Aorta (tissue), 5 donors: ENCODE data around the gene GPR108. TPM values are rescaled to one million over a fixed set of nuclear protein-coding genes. Genes with fewer than 3 reads are reported as not detected.
"Not testable (repeated sequence)": the region's sequence is repeated elsewhere in the genome, so short reads cannot be mapped to it uniquely, and the experiment has no call there.

ENCODE experiments used
- ATAC-seq: fragments of 200-7000 bp; cut with Tn5 transposase; one replicate; pipeline ENCODE4 v1.9.1; 2022; ENCODE audit warnings: moderate library complexity; ENCODE audit not compliant: low FRiP score
- DNase-seq, 2 donors: peaks; one replicate each; pipeline ENCODE4 v3.0.0-alpha.2; 2020
- H3K27ac ChIP-seq, 2 donors: one replicate each; pipeline ENCODE4 v1.5.1; 2013; ENCODE audit warnings: low read length in 2 of 2, mild to moderate bottlenecking in 2 of 2, moderate library complexity in 2 of 2, control low read depth in 1 of 2, inconsistent platforms in 1 of 2, low read depth in 1 of 2
- H3K27me3 ChIP-seq, 2 donors: one replicate each; pipeline ENCODE4 v1.6.1; 2013; ENCODE audit warnings: control low read depth in 1 of 2, low read length in 1 of 2, mild to moderate bottlenecking in 1 of 2, moderate library complexity in 1 of 2; ENCODE audit not compliant: insufficient read depth in 2 of 2, control insufficient read depth in 1 of 2
- H3K36me3 ChIP-seq, 2 donors: one replicate each; pipeline ENCODE4 v1.6.1; 2013; ENCODE audit warnings: control low read depth in 1 of 2, low read length in 1 of 2, mild to moderate bottlenecking in 1 of 2; ENCODE audit not compliant: insufficient read depth in 2 of 2, control insufficient read depth in 1 of 2
- H3K4me1 ChIP-seq, 2 donors: one replicate each; pipeline ENCODE4 v1.6.1; 2013; ENCODE audit warnings: low read length in 2 of 2, control low read depth in 1 of 2, mild to moderate bottlenecking in 1 of 2, moderate library complexity in 1 of 2; ENCODE audit not compliant: insufficient read depth in 2 of 2, control insufficient read depth in 1 of 2
- H3K4me3 ChIP-seq, 2 donors: one replicate each; pipeline ENCODE4 v1.5.1; 2013; ENCODE audit warnings: low read length in 2 of 2, control low read depth in 1 of 2, mild to moderate bottlenecking in 1 of 2
- H3K9me3 ChIP-seq: one replicate; pipeline ENCODE4 v1.6.1; 2013; ENCODE audit warnings: mild to moderate bottlenecking, low read length; ENCODE audit not compliant: control insufficient read depth
- WGBS, 2 donors: extraction: QIAGEN DNeasy Blood & Tissue Kit; methylation state at CpG; one replicate each; pipeline ENCODE4 v1.1.7; 2013; 5-methylcytosine and 5-hydroxymethylcytosine counted together
- intact Hi-C, 2 donors: fragments of 100-400 bp; cut with DNase I; formaldehyde crosslinking; loops; one replicate each; pipeline versions ENCODE4 v1.14.2 to v1.15.0; 2022
- polyA plus RNA-seq, 2 donors: library from polyadenylated mRNA; stranded (reverse); fragments of 200-250 nt; gene quantifications; one replicate each; pipeline ENCODE4 v1.2.3, GENCODE V29; 2013
- total RNA-seq, 2 donors: library from RNA; stranded (reverse); fragmentation: NEBNext Ultra II Directional; extraction: Animal tissue kit (Norgen Biotek cat#: 25700); gene quantifications; one replicate each; pipeline ENCODE4 v1.2.1, GENCODE V29; 2021
- donor health status: healthy with polysubstance abuse.
- donor health status: Bipolar disorder and iron deficiency.
- donor health status: DM: no; HTN: no; CAD: no.
- donor health status: DM: no; HTN: no; CAD: no.
- donor health status: DM: yes; HTN: yes; CAD: no.

The GPR108 gene
- total and polyA plus RNA-seq, 4 donors = 33.1 to 117 (median 59.7) TPM

DNA sequence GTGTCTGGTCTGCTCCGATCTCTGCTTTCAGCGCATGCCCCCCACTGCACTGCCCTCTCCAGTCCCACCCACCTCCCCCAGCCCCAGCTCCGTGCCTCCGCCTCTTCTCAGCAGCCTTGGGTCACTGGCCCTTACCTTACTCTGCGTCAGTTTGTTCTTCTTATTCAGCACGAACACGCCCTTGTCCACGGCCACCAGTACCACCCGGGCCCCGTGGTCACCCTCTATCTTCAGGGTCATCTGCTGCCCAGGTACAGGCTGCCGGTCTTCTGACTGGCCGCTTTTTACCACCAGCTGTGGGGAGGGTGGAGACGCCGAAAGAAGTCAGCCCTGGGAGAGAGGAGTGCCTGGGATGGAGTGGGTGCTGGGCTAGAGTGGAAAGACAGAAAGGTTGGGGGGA lies 27.8 kb downstream of the GPR108 start:
- DNase-seq (peak; percentile 15 to 47), ATAC-seq (no peak)
- intact Hi-C loops = no loop called here
- H3K4me3 ChIP-seq = no peak overlapping the region
- no peaks in the 10 kb centered on the region for H3K9me3 ChIP-seq
- no peaks in the 10 kb centered on the region for H3K36me3 ChIP-seq
- 49 to 55% methylated on average over 14 of the region's 14 CpGs for WGBS, 2 donors
- no peaks in the 10 kb centered on the region for H3K4me1 ChIP-seq
- H3K27me3 ChIP-seq = no peaks in the 10 kb centered on the region
- no peak overlapping the region for H3K27ac ChIP-seq

DNA sequence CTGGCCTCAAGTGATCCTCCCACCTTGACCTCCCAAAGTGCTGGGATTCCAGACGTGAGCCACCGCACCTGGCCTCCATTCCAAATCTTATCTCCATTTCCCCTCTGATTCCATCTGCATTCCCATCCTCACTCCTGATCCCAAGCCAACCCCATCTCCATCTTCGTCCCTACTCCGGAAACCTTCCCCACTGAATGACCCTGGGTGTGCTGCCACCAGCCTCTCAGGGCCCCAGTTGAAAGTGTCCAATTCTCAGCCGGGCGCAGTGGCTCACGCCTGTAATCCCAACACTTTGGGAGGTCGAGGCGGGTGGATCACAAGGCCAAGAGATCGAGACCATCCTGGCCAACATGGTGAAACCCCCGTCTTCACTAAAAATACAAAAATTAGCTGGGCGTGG lies 28.5 kb downstream of the GPR108 start:
- H3K27me3 ChIP-seq, ATAC-seq, H3K9me3 ChIP-seq, H3K27ac ChIP-seq, H3K4me3 ChIP-seq, H3K36me3 ChIP-seq, intact Hi-C loops, H3K4me1 ChIP-seq: not testable (repeated sequence)
- WGBS, 2 donors = 85% methylated on average over 12 of the region's 12 CpGs
- peak; percentile 10 to 20 for DNase-seq

DNA sequence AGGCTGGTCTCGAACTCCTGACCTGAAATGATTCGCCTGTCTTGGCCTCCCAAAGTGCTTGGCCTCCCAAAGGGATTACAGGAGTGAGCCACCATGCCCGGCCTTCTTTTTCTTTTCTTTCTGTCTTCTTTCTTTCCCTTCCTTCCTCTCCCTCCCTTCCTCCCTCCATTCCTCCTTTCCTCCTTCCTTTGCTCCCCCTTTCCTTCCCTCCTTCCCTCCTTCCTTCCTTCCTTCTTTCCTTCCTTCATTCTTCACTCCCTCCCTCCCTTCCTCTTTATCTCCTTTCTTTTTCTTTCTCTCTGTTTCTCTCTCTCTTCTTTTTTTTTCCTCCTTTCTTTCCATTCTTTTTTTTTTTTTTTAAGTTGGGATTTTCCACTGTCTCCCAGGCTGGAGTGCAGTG lies 29.0 kb downstream of the GPR108 start:
- Histone ChIP-seq H3K4me1 (no peaks in the 10 kb centered on the region), H3K27ac (no peak overlapping the region), H3K4me3 (no peak overlapping the region), H3K27me3 (no peaks in the 10 kb centered on the region), H3K36me3 (no peaks in the 10 kb centered on the region), H3K9me3 (no peaks in the 10 kb centered on the region)
- ATAC-seq (no peak), DNase-seq (no peak)
- intact Hi-C loops = no loop called here
- WGBS, 2 donors = 80 to 95% methylated on average over 3 of the region's 3 CpGs

DNA sequence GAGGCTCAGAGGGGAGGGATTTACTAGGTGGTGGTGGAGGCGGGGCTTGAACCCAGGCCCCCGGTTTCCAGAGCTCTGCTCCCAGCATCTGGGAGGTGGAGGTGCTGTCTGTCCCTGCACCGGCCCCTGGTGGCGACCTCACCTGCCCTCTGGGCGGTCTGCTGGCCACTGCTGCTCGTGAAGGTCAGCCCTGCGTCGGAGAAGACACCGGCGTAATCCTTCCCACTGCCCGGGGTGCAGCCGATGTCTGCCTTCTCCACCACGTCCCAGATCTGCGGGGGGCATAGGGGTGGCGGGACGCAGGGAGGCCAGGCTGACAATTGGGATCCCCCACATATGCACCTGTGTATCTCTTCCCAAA lies 29.7 kb downstream of the GPR108 start:
- Histone ChIP-seq H3K4me1 (no peaks in the 10 kb centered on the region), H3K9me3 (no peaks in the 10 kb centered on the region), H3K27ac (no peak overlapping the region), H3K36me3 (no peaks in the 10 kb centered on the region), H3K27me3 (no peaks in the 10 kb centered on the region), H3K4me3 (no peak overlapping the region)
- DNase-seq = peak; percentile 35 to 59
- ATAC-seq = no peak
- WGBS, 2 donors = 71 to 77% methylated on average over 14 to 16 of the region's 16 CpGs
- intact Hi-C loops = no loop called here

DNA sequence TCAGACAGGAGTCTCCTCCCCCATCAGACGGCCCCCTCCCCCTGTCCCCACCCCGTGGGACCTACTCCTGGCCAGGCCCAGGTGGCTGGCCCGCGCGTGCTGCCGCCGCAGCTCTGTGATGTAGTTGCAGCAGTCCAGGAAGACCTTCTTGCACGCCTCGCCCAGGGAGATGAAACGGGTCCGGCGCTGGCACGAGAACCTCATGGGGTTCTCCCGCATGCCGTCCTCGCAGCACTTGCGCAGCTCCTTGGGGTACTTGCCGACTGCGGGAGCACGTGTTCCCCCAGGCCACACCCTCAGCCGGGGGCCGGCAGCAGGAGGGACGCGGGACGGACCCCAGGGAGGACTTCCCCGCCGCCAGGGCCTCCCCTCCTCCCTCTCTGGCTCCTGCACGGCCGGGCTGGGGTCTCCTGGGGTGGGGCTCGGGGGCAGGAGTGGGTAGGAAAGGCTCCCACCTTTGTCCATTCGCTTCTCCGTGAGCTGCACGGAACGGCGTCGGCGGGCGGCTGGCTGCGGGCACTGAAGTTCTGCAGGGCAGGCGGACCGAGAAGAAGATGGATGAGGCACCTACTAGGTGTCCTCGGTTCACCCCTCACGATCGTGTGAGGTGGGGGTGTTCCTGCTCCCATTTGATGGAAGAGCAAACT lies 30.2 kb downstream of the GPR108 start:
- 82 to 86% methylated on average over 42 to 44 of the region's 44 CpGs for WGBS, 2 donors
- intact Hi-C loops = no loop called here
- DNase-seq (peak; percentile 34 to 72), ATAC-seq (no peak)
- Histone ChIP-seq H3K4me1 (no peaks in the 10 kb centered on the region), H3K36me3 (no peaks in the 10 kb centered on the region), H3K27me3 (no peaks in the 10 kb centered on the region), H3K4me3 (no peak overlapping the region), H3K27ac (no peak overlapping the region), H3K9me3 (no peaks in the 10 kb centered on the region)

DNA sequence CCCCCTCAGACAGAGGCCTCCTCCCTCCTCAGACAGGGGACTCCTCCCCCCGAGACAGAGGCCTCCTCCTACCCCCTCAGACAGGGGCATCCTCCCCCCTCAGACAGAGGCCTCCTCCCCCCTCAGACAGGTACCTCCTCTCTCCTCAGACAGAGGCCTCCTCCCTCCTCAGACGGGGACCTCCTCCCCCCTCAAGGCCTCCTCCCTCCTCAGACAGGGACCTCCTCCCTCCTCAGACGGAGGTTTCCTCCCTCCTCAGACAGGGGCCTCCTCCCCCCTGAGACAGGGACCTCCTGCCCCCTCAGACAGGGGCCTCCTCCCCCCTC lies 30.8 kb downstream of the GPR108 start:
- Histone ChIP-seq H3K4me1 (no peaks in the 10 kb centered on the region), H3K4me3 (no peak overlapping the region), H3K27ac (no peak overlapping the region), H3K36me3 (no peaks in the 10 kb centered on the region), H3K27me3 (no peaks in the 10 kb centered on the region), H3K9me3 (no peaks in the 10 kb centered on the region)
- 40 to 50% methylated on average over 3 of the region's 3 CpGs for WGBS, 2 donors
- intact Hi-C loops = no loop called here
- ATAC-seq (peak; percentile 8), DNase-seq (no peak)

DNA sequence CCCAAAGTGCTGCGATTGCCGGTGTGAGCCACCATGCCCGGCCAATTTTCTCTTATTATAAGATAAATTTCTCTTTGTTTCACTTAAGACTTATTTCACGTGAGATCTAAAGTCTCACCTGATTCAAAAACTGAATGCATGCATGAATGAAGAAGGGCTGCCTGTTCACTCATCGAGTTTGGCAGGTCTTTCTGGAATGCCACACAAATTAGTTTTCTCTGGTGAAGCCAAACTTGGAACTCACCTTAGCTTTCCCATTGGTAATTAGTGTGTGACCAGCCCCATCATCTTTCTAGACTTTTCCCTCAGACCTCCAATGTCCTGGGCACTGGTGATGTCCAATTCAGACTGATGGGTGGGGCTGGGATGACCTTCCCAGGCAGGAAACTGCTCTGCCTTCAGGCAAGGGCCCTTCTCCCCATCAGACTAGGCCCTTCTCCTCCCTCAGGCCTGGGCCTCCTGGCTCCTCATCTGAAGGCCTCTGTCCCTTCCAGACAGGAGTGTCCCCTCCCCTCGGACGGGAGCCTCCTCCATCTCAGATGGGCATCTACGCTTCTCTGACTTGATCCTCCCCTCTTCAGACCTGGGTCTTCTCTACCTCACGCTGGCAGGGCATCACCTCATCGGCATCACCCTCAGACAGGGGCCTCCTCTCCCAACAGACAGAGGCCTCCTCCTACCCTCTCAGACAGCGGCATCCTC lies 31.3 kb downstream of the GPR108 start:
- H3K27ac ChIP-seq = no peak overlapping the region
- ATAC-seq = no peak
- H3K27me3 ChIP-seq = no peaks in the 10 kb centered on the region
- no peaks in the 10 kb centered on the region for H3K9me3 ChIP-seq
- no peak overlapping the region for H3K4me3 ChIP-seq
- intact Hi-C loops = no loop called here
- DNase-seq = peak; percentile 31 to 38
- 77 to 80% methylated on average over 11 of the region's 11 CpGs for WGBS, 2 donors
- no peaks in the 10 kb centered on the region for H3K4me1 ChIP-seq
- no peaks in the 10 kb centered on the region for H3K36me3 ChIP-seq

DNA sequence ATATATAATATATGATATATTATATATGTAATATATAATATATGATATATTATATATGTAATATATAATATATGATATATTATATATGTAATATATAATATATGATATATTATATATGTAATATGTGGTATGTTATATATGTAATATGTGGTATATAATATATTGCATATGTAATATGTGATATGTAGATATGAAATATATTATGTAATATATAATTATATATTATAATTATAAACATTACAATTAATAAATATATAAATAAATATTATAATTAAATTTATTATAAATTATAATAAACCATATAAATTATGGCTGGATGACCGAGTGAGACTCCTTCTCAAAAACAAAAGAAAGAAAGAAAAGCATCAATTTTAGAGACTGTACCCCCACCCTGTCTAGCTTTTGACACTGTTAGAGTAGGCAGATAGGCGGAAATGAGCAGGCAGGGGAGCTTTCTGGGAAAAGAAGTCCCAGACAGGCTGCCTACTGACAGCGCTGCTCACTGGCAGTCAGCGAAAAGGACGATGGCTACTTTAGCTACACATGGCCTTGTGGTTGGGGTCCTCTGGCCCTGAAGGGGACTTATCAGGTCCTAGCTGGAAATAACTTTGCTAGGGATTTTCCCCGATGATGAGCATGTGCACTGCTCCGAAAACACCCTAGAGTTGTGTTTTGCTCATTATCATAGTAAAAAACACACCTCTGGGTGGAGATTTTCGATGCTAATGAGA lies 36.6 kb downstream of the GPR108 start:
- intact Hi-C loops = no loop called here
- DNase-seq (peak in 1 of 2 donors; percentile 34), ATAC-seq (no peak)
- Histone ChIP-seq H3K27ac (no peak overlapping the region), H3K27me3 (no peaks in the 10 kb centered on the region), H3K4me1 (no peaks in the 10 kb centered on the region), H3K36me3 (no peaks in the 10 kb centered on the region), H3K9me3 (no peaks in the 10 kb centered on the region), H3K4me3 (no peak overlapping the region)
- WGBS, 2 donors = 82 to 84% methylated on average over 8 of the region's 8 CpGs

DNA sequence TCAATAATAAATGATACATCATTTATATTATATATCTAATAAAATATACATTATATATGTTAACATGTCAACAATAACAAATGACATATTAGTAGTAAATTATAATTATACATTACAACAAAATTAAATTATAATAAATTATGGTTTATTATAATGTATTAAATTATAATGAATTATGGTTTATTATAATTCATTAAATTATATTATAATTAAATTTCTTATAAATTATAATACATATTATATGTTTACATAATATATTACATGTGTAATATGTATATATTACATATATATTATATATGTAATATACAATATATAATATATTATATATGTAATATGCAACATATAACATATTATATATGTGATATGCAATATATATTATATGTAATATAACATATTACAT lies 37.4 kb downstream of the GPR108 start:
- H3K4me3 ChIP-seq = no peak overlapping the region
- ATAC-seq = no peak
- H3K27me3 ChIP-seq = no peaks in the 10 kb centered on the region
- no peak for DNase-seq
- H3K27ac ChIP-seq = no peak overlapping the region
- intact Hi-C loops = no loop called here
- H3K9me3 ChIP-seq = no peaks in the 10 kb centered on the region
- H3K4me1 ChIP-seq = no peaks in the 10 kb centered on the region
- no peaks in the 10 kb centered on the region for H3K36me3 ChIP-seq
